Ureter (tissue), 1 donor: ENCODE data around the gene ATP2B1. TPM values are rescaled to one million over a fixed set of nuclear protein-coding genes. Genes with fewer than 3 reads are reported as not detected.
"Not testable (repeated sequence)": the region's sequence is repeated elsewhere in the genome, so short reads cannot be mapped to it uniquely, and the experiment has no call there.

ENCODE experiments used
- DNase-seq: peaks from one replicate; pipeline ENCODE4 v3.0.0-alpha.2; 2020; ENCODE audit warnings: low spot score
- total RNA-seq: library from RNA; stranded (reverse); gene quantifications from one replicate; pipeline ENCODE4 v1.2.4, GENCODE V29; 2023
- donor health status: DM: yes; HTN: yes; CAD: no.

The ATP2B1 gene
- total RNA-seq, 1 donor from 2014 or later = 72.1 TPM

GRCh38 chr12:89712706-89713105, 4.1 kb upstream of the ATP2B1 start:
- no peak for DNase-seq

DNA sequence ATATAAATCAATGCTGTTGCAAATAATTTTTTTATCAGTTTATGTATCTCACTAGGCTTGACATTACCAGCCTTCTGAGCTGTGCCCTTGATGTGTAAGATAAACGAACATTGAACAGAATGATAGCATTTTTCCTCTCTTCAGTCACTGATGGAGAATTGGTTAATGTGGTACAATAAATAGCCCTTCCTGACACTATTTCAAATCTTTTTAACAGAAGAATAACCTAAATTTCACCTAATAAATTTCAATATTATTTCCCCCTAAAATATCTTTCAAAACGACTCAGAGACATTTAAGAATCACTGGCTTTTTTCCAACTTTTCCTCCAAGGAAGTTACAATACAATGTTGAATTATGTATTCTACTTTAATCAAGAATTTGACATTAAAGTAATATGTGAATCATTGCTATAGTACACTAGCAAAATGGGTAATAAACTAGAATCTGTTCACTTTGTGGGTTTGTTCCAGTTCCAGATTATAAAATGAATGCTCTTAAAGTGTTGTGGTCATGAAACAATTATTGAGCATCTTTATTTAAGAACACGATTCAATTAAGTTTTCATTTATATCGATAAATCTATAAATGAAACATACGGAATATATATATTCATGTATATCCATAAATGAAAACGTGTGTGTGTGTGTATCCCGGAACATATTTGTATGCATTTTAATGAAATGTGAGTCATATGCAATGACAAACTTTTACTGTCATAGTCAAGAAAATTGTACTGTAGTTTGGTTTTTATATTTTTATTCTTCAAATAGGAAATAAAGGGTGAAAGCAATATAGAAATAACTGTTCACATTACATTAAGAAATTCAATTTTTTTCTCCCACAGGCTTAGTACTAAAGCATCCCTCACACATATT, 2.5 kb upstream of the ATP2B1 start:
- no peak for DNase-seq

DNA sequence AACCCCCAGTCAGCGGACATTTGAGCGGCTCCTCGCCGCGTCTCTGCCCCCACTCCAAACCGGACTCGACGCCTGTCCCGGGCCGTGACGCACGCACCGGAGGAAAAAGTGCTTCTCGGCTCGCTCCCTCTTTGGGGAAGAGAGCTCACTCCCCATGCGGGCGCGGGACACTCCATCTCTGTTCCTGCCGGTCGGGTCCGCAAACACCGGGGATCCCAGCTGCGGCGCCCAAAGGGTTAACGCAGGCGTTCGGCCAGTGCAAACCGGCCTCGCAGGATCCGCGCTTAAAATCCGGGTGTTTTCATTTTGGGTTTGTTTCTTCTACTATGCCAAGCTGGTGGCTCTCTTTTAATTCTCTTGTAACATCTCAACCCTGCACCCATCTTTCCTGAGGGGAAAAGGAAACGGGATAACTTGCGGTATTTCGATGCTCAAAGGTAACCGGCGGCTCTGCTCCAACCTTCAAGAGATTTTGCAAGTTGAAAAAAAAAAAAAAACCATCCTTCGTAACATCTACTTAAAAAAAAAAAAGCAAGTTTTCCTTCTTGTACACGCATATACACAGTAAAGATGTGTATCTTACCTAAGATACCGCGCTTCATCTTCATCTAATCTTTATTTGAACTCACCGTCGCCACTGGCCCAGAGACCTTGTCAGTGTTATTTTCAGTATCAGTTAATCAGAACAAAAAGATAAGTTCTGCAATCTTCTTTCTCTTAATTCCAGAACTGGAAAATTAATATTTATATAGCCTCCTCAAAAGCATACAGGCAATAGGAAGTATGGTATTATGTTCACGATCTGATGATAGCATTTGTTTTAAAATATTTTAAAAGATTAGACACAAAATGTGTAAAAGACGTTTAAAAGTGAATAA, 1.6 kb upstream of the ATP2B1 start:
- peak; percentile 75 for DNase-seq

GRCh38 chr12:89709157-89709994, 738 bp upstream of the ATP2B1 start:
- DNase-seq = peak; percentile 100

GRCh38 chr12:89707703-89708564, 704 bp downstream of the ATP2B1 start:
- DNase-seq = peak; percentile 54

GRCh38 chr12:89706986-89707702, 1.5 kb downstream of the ATP2B1 start:
- no peak for DNase-seq

DNA sequence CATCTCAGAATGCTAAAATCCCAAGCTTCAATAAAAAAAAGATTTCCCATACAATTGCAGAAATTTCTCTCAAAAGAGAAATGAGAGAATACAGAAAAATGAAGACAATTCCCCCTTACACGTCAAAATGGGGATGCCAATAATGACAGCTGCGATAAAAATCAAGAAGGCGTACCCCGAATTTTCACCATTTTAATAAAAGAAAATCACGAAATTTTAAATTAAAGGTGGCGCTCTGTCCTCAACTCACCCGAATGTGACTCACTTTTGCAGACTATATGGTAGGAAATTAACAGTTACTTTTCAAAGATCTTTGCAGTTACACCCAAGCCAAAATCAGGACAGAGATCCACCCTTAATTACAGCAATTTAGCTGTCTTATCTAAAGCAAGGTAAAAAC, 2.1 kb downstream of the ATP2B1 start:
- DNase-seq = no peak

- DNase-seq = no peak
Observed at GRCh38 chr12:89704457-89704856, 4.2 kb downstream of the ATP2B1 start.

DNA sequence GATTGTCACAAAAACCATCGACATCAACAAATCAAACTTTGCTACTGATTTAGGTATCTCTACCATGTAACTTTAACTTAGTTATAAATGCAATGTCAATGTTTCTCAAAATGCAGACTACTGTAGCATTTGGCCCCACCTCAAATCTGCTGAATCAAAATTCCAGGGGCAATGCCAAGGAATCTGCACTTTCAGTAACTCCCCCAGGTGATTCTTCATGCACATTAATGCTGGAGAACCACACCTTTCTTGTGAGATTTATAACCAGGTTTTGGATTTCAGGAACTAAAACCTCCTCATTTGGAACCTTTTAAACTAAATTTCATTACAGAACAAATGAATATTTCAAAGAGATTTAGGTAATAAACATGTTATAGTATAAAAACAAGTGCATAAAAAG, 4.9 kb downstream of the ATP2B1 start:
- DNase-seq = no peak

DNA sequence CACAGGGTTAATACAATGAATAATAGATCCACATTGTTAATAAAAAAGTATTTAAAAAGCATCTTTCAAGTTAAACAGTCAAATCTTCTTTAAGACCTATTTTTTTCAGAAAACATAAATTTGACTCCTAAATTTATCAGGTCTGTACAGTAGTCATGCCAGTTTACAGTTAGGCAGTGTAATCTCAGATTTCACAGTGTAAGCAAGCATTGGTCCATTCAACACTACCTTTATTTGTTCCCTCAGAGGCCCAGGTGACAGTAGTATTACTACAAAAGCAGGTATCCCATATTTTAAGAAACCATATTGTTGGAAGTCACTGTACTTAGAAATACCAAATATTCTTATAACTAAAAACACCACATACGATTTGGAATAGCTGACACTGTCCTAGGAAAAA, 6.1 kb downstream of the ATP2B1 start:
- no peak for DNase-seq

DNA sequence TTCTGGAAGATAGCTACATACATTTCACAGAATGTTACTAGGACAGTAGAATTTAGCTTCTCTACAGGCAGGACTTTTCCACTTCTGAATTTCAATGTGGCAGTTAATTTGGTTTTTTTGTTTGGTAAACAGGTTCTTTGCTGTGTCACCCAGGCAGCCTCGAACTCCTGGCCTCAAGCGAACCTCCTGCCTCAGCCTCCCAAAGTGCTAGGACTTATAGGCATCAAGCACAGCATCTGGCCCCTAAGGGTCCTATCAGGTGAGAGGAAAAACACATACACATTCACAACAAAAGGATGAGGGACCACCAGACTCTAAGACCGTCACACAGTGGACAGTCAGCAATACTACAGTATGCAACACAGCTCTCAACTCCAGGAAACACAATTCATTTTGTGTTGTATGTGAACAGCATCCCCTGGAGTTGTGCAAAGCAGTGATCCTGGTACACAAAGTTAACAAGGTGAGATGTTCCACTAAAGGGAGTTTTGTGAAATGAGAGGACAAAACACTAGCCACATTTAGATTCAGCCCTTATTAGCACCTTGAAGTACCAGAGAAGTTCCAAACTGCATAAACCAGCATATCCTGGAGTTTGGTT, 6.9 kb downstream of the ATP2B1 start:
- DNase-seq = no peak

DNA sequence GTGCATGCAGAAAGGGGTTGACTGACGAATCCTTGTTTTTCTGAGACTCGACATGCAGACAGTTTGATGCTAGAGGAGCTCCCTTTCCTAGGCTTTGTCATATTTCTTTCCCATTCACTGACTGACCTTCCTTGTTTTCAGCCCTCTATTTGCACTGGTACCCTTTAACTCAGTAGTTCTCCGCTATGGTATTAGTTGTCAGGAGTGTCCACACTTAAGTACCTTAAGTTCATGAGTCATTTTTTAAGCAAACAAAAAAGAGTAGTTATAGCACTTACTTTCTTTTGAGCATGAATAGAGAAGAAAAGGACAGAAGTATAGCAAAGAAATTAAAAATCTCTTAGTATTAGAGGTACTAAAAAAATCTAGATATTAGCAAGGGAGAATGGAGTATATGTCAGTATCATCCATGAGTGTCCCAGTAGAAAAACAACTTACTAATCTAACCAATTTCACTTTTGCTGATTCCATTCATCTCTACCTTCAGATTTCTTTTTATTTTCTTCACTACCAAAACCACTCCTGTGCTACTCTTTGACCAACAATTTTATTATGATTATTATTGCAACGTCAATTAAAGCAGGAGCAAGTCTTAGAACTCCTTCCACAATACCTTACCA, 8.3 kb downstream of the ATP2B1 start:
- DNase-seq = no peak

DNA sequence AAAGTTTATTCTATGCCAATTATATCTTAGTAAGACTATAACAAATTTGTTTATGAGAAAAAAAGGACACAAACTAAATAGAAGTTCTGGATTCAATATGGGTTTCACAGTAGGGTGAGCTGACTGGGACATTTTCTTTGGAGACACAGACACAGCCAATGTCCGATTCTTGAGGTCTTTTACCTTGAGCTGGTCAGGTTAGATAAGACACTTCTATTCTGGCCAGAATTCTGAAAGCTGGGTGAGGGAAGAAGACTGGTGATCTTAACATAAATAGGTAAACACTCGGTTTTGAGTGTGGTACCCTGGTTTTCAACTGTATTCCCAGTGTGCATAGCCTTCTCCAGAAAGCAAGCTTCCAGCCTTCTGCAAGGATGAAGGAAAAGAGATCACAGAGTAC, 10.0 kb downstream of the ATP2B1 start:
- no peak for DNase-seq

DNA sequence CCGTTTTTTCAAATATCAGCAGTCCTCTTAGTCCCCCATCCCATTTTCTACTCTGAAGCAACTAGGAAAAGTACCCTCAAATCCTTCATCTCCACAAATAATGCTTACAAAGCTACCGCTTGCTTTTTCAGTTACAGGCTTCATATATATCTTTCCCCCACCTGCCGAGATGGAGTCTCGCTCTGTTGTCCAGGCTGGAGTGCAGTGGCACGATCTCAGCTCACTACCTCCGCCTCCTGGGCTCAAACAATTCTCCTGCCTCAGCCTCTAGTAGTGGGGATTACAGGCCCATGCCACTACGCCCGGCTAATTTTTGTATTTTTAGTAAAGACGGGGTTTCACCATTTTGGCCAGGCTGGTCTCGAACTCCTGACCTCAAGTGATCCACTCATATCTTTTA, 10.9 kb downstream of the ATP2B1 start:
- not testable (repeated sequence) for DNase-seq

- no peak for DNase-seq
Observed at GRCh38 chr12:89697296-89697695, 11.3 kb downstream of the ATP2B1 start.

GRCh38 chr12:89695830-89696229, 12.8 kb downstream of the ATP2B1 start:
- DNase-seq = no peak

- no peak for DNase-seq
Observed at GRCh38 chr12:89695100-89695499, 13.5 kb downstream of the ATP2B1 start.

DNA sequence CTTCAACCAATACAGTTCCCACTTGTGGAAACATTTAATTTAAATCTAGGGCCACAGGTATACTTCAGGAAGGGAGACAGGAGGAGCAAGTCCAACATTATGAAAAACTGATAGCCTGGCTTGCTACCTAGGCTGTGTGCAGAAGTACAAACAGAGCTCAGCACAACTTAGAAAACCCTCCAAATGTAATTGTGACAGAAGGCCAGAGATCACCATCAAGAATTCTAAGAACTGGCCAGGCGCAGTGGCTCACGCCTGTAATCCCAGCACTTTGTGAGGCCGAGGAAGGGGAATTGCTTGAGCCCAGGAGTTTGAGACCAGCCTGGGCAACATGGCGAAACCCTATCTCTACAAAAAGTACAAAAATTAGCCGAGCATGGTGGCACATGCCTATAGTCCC, 14.1 kb downstream of the ATP2B1 start:
- DNase-seq = no peak

GRCh38 chr12:89693639-89694202, 14.9 kb downstream of the ATP2B1 start:
- DNase-seq = no peak
